Embryonic facial prominence (tissue), 1 donor: ENCODE results near the gene CBX3.
A peak's percentile ranks its signal among the peaks of the same experiment; 100 is the strongest.
"Not testable (repeated sequence)": the region's sequence is repeated elsewhere in the genome, so short reads cannot be mapped to it uniquely, and the experiment has no call there.

Experiments
- DNase-seq: peaks from one replicate; pipeline ENCODE4 v3.0.0-alpha.2; 2016; ENCODE audit errors: extremely low spot score

Gene CBX3

GRCh38 chr7:26188206-26188956, 13.2 kb upstream of the CBX3 start:
- no peak for DNase-seq

- DNase-seq: no peak
These were observed 12.5 kb upstream of the CBX3 start for GRCh38 chr7:26188957-26189541.

GRCh38 chr7:26189697-26190096, 11.8 kb upstream of the CBX3 start:
- DNase-seq: no peak

- DNase-seq: no peak
These were observed 11.1 kb upstream of the CBX3 start for GRCh38 chr7:26190417-26190869.

- no peak for DNase-seq
These were observed 10.1 kb upstream of the CBX3 start for GRCh38 chr7:26191233-26191973.

- no peak for DNase-seq
These were observed 9.5 kb upstream of the CBX3 start for GRCh38 chr7:26191974-26192479.

GRCh38 chr7:26192485-26193087, 9.0 kb upstream of the CBX3 start:
- DNase-seq: no peak

- DNase-seq: no peak
These were observed 7.9 kb upstream of the CBX3 start for GRCh38 chr7:26193432-26194207.

GRCh38 chr7:26194764-26195163, 6.8 kb upstream of the CBX3 start:
- not testable (repeated sequence) for DNase-seq

- no peak for DNase-seq
These were observed 6.4 kb upstream of the CBX3 start for GRCh38 chr7:26195182-26195581.

GRCh38 chr7:26195867-26196657, 5.5 kb upstream of the CBX3 start:
- no peak for DNase-seq

- DNase-seq: no peak
These were observed 4.1 kb upstream of the CBX3 start for GRCh38 chr7:26197153-26198115.

- no peak for DNase-seq
These were observed 3.3 kb upstream of the CBX3 start for GRCh38 chr7:26198133-26198780.

- no peak for DNase-seq
These were observed 2.8 kb upstream of the CBX3 start for GRCh38 chr7:26198781-26199169.

GRCh38 chr7:26199301-26200037, 2.1 kb upstream of the CBX3 start:
- DNase-seq: no peak

GRCh38 chr7:26200038-26200443, 1.5 kb upstream of the CBX3 start:
- no peak for DNase-seq

- peak; percentile 99 for DNase-seq
These were observed 900 bp upstream of the CBX3 start, which contains the start of gene HNRNPA2B1 for GRCh38 chr7:26200444-26201246. Gene HNRNPA2B1 (minus strand): TSS chr7:26200746. CDS start chr7:26200577, 169 bp downstream.
